Naive thymus-derived CD8-positive, alpha-beta T cell (primary cell): Measurements from ENCODE around the gene ELFN1. TPM values are rescaled to one million over a fixed set of nuclear protein-coding genes. Genes with fewer than 3 reads are reported as not detected.

ENCODE experiments used
- ATAC-seq, 2 donors: fragments of 150-1000 bp; cut with Tn5 transposase in 1 of 2; sonication (Bioruptor Pico), chemical (Tn5 transposase) in 1 of 2; 1 replicate in 1 of 2; 2 replicates in 1 of 2; pipeline ENCODE4 v1.10.0; 2021; ENCODE audit warnings: mild to moderate bottlenecking in 2 of 2, moderate library complexity in 2 of 2
- POLR2A ChIA-PET: fragments of 350-600 bp; sonication (Branson Sonifier 250); formaldehyde crosslinking; loops from one replicate; lab custom pipeline; 2021; ENCODE audit warnings: antibody characterized with exemption; lab: Charles Lee
- DNase-seq, 10 donors: peaks; one replicate each; pipeline versions ENCODE4 v3.0.0 to v3.0.0-alpha.2; 2020 to 2022
- H3K27ac Mint-ChIP-seq, 10 donors: one replicate each; pipeline ENCODE4 v1.8.0; 2020 to 2022; ENCODE audit warnings: mild to moderate bottlenecking in 10 of 10, mixed read lengths in 10 of 10, moderate library complexity in 4 of 10, inconsistent platforms in 1 of 10
- H3K27me3 Mint-ChIP-seq, 5 donors: one replicate each; pipeline ENCODE4 v1.8.0; 2021 to 2022; ENCODE audit warnings: mixed read lengths in 5 of 5
- H3K36me3 Mint-ChIP-seq, 3 donors: one replicate each; pipeline ENCODE4 v1.8.0; 2020 to 2022; ENCODE audit warnings: mixed read lengths in 3 of 3, mild to moderate bottlenecking in 2 of 3, inconsistent platforms in 1 of 3
- H3K4me1 Mint-ChIP-seq, 4 donors: one replicate each; pipeline ENCODE4 v1.8.0; 2021 to 2022; ENCODE audit warnings: mixed read lengths in 4 of 4
- H3K4me3 Mint-ChIP-seq, 10 donors: one replicate each; pipeline ENCODE4 v1.8.0; 2020 to 2022; ENCODE audit warnings: mild to moderate bottlenecking in 10 of 10, mixed read lengths in 10 of 10, moderate library complexity in 6 of 10, inconsistent platforms in 1 of 10
- H3K9me3 Mint-ChIP-seq, 9 donors: one replicate each; pipeline ENCODE4 v1.8.0; 2020 to 2022; ENCODE audit warnings: mixed read lengths in 9 of 9, mild to moderate bottlenecking in 3 of 9, inconsistent platforms in 1 of 9, moderate library complexity in 1 of 9
- polyA plus RNA-seq, 3 donors: library from polyadenylated mRNA; unstranded; fragments of 300-500 nt; fragmentation: Illumina TruSeq; gene quantifications; one replicate each; pipeline ENCODE4 v1.2.3, GENCODE V29; 2021
- total RNA-seq, 8 experiments: library from RNA in 2 of 8; stranded (reverse) in 2 of 8; gene quantifications; one replicate each; pipeline ENCODE4 v1.2.3 and lab custom pipeline; 2021 to 2026

Gene ELFN1
- total and polyA plus RNA-seq, 5 experiments from 2014 or later: not detected

- Mint-ChIP-seq H3K27ac (peak overlapping the region in 1 of 10 donors; percentile 69), H3K9me3 (peaks cover 0 to 6% (median 0%) of the 10 kb centered on the region in 9 donors), H3K4me1 (peaks cover 0 to 6% (median under 1%) of the 10 kb centered on the region in 4 donors), H3K27me3 (peaks cover 0 to 26% (median 10%) of the 10 kb centered on the region in 5 donors), H3K4me3 (peak overlapping the region in 1 of 10 donors; percentile 3), H3K36me3 (peaks cover 0 to 2% (median 0%) of the 10 kb centered on the region in 3 donors)
- ATAC-seq: no peak
- POLR2A ChIA-PET: no interaction called here
- DNase-seq: peak in 1 of 10 donors; percentile 54
Measured at GRCh38 chr7:1696671-1697498, 26.8 kb downstream of the ELFN1 start.

- Mint-ChIP-seq H3K4me3 (peak overlapping the region in 3 of 10 donors; percentile 10 to 69 (median 11)), H3K36me3 (peaks cover 0 to 4% (median 3%) of the 10 kb centered on the region in 3 donors), H3K4me1 (peaks cover 0 to 6% (median under 1%) of the 10 kb centered on the region in 4 donors), H3K9me3 (peaks cover 0 to 13% (median under 1%) of the 10 kb centered on the region in 9 donors), H3K27me3 (peaks cover 0 to 21% (median 10%) of the 10 kb centered on the region in 5 donors), H3K27ac (peak overlapping the region in 4 of 10 donors; percentile 16 to 65 (median 42))
- ATAC-seq (no peak), DNase-seq (no peak)
- POLR2A ChIA-PET: no interaction called here
Measured at GRCh38 chr7:1697499-1698125, 27.5 kb downstream of the ELFN1 start.

- Mint-ChIP-seq H3K27me3 (peaks cover 0 to 20% (median 10%) of the 10 kb centered on the region in 5 donors), H3K27ac (peak overlapping the region in 4 of 10 donors; percentile 16 to 57 (median 42)), H3K4me1 (peaks cover 0 to 6% (median under 1%) of the 10 kb centered on the region in 4 donors), H3K36me3 (peaks cover 0 to 9% (median 6%) of the 10 kb centered on the region in 3 donors), H3K4me3 (peak overlapping the region in 1 of 10 donors; percentile 11), H3K9me3 (peaks cover 0 to 19% (median 6%) of the 10 kb centered on the region in 9 donors)
- DNase-seq (no peak), ATAC-seq (no peak)
- POLR2A ChIA-PET: no interaction called here
Measured at GRCh38 chr7:1698201-1698600, 28.1 kb downstream of the ELFN1 start.

GRCh38 chr7:1698951-1699350, 28.9 kb downstream of the ELFN1 start:
- peak overlapping the region in 1 of 10 donors; percentile 7 for H3K27ac Mint-ChIP-seq

GRCh38 chr7:1700086-1700485, 30.0 kb downstream of the ELFN1 start:
- POLR2A ChIA-PET: no interaction called here
- DNase-seq (no peak), ATAC-seq (no peak)
- H3K27me3 Mint-ChIP-seq: peaks cover 0 to 17% (median 10%) of the 10 kb centered on the region in 5 donors
- H3K27ac Mint-ChIP-seq: peak overlapping the region in 1 of 10 donors; percentile 40
- no peak overlapping the region for H3K4me3 Mint-ChIP-seq
- peaks cover 0 to 22% (median 7%) of the 10 kb centered on the region in 9 donors for H3K9me3 Mint-ChIP-seq
- peaks cover 0 to 6% (median under 1%) of the 10 kb centered on the region in 4 donors for H3K4me1 Mint-ChIP-seq
- peaks cover 0 to 12% (median 6%) of the 10 kb centered on the region in 3 donors for H3K36me3 Mint-ChIP-seq

More at GRCh38 chr7:1698951-1699350, 28.9 kb downstream of the ELFN1 start:
- Mint-ChIP-seq H3K36me3 (peaks cover 0 to 12% (median 6%) of the 10 kb centered on the region in 3 donors), H3K4me3 (no peak overlapping the region), H3K9me3 (peaks cover 0 to 22% (median 7%) of the 10 kb centered on the region in 9 donors), H3K4me1 (peaks cover 0 to 6% (median under 1%) of the 10 kb centered on the region in 4 donors), H3K27me3 (peaks cover 0 to 17% (median 10%) of the 10 kb centered on the region in 5 donors)
- ATAC-seq (no peak), DNase-seq (no peak)
- POLR2A ChIA-PET: no interaction called here

- peaks cover 0 to 6% (median under 1%) of the 10 kb centered on the region in 4 donors for H3K4me1 Mint-ChIP-seq
- H3K9me3 Mint-ChIP-seq: peaks cover 0 to 22% (median 7%) of the 10 kb centered on the region in 9 donors
- no peak for ATAC-seq
- no peak for DNase-seq
- H3K4me3 Mint-ChIP-seq: no peak overlapping the region
- POLR2A ChIA-PET: no interaction called here
- peaks cover 0 to 12% (median 6%) of the 10 kb centered on the region in 3 donors for H3K36me3 Mint-ChIP-seq
- peaks cover 0 to 15% (median 8%) of the 10 kb centered on the region in 5 donors for H3K27me3 Mint-ChIP-seq
- peak overlapping the region in 1 of 10 donors; percentile 40 for H3K27ac Mint-ChIP-seq
Measured at GRCh38 chr7:1700536-1701333, 30.7 kb downstream of the ELFN1 start.

GRCh38 chr7:1702652-1703051, 32.6 kb downstream of the ELFN1 start:
- Mint-ChIP-seq H3K36me3 (peaks cover 0 to 12% (median 6%) of the 10 kb centered on the region in 3 donors), H3K27me3 (peaks cover 0 to 14% (median 5%) of the 10 kb centered on the region in 5 donors), H3K9me3 (peaks cover 0 to 22% (median 7%) of the 10 kb centered on the region in 9 donors), H3K4me3 (no peak overlapping the region), H3K27ac (no peak overlapping the region), H3K4me1 (peaks cover 0 to 6% (median under 1%) of the 10 kb centered on the region in 4 donors)
- no peak for ATAC-seq
- DNase-seq: no peak
- POLR2A ChIA-PET: no interaction called here

- Mint-ChIP-seq H3K36me3 (peaks cover 0 to 12% (median 6%) of the 10 kb centered on the region in 3 donors), H3K27me3 (peaks cover 0 to 14% (median 7%) of the 10 kb centered on the region in 5 donors), H3K4me1 (no peaks in the 10 kb centered on the region), H3K9me3 (peaks cover 0 to 22% (median 7%) of the 10 kb centered on the region in 9 donors), H3K27ac (no peak overlapping the region), H3K4me3 (no peak overlapping the region)
- no peak for ATAC-seq
- DNase-seq: no peak
- POLR2A ChIA-PET: no interaction called here
Measured at GRCh38 chr7:1703441-1703840, 33.4 kb downstream of the ELFN1 start.

- Mint-ChIP-seq H3K9me3 (peaks cover 0 to 22% (median 7%) of the 10 kb centered on the region in 9 donors), H3K36me3 (peaks cover 0 to 12% (median 6%) of the 10 kb centered on the region in 3 donors)
Measured at GRCh38 chr7:1703871-1704810, 34.1 kb downstream of the ELFN1 start.

GRCh38 chr7:1704811-1705738, 35.0 kb downstream of the ELFN1 start:
- Mint-ChIP-seq H3K27ac (peak overlapping the region in 1 of 10 donors; percentile 65), H3K36me3 (peaks cover 0 to 12% (median 9%) of the 10 kb centered on the region in 3 donors), H3K4me1 (no peaks in the 10 kb centered on the region), H3K27me3 (peaks cover 0 to 12% (median 10%) of the 10 kb centered on the region in 5 donors), H3K9me3 (peaks cover 0 to 30% (median 7%) of the 10 kb centered on the region in 9 donors), H3K4me3 (no peak overlapping the region)
- DNase-seq (no peak), ATAC-seq (no peak)
- POLR2A ChIA-PET: no interaction called here

More at GRCh38 chr7:1703871-1704810, 34.1 kb downstream of the ELFN1 start:
- POLR2A ChIA-PET: no interaction called here
- DNase-seq: no peak
- no peak for ATAC-seq
- H3K4me1 Mint-ChIP-seq: no peaks in the 10 kb centered on the region
- H3K4me3 Mint-ChIP-seq: no peak overlapping the region
- no peak overlapping the region for H3K27ac Mint-ChIP-seq
- H3K27me3 Mint-ChIP-seq: peaks cover 0 to 12% (median 8%) of the 10 kb centered on the region in 5 donors
